Smooth muscle cell (in vitro differentiated cells): ENCODE measurements around the gene RBM17. TPM values are rescaled to one million over a fixed set of nuclear protein-coding genes. Genes with fewer than 3 reads are reported as not detected.

Experiments used
- DNase-seq: peaks from one replicate; lab custom pipeline; 2025; ENCODE audit not compliant: unreplicated experiment; lab: John Stamatoyannopoulos, UW
- H2AFZ ChIP-seq: fragments of 200-600 bp; sonication (generic); 2 replicates; pipeline ENCODE4 v1.6.0; 2016; ENCODE audit warnings: antibody characterized with exemption, low read depth, mild to moderate bottlenecking
- H3F3A ChIP-seq: fragments of 200-600 bp; sonication (generic); 2 replicates; pipeline ENCODE4 v1.6.0; 2017; ENCODE audit warnings: antibody characterized with exemption, low read depth
- H3K27ac ChIP-seq: fragments of 200-600 bp; sonication (generic); 2 replicates; pipeline ENCODE4 v1.5.1; 2016; ENCODE audit warnings: low read depth, mild to moderate bottlenecking
- H3K27me3 ChIP-seq: fragments of 200-600 bp; sonication (generic); 2 replicates; pipeline ENCODE4 v1.6.1; 2016; ENCODE audit warnings: low read depth, mild to moderate bottlenecking
- H3K36me3 ChIP-seq: fragments of 200-600 bp; sonication (generic); 2 replicates; pipeline ENCODE4 v1.5.1; 2016; ENCODE audit warnings: low read depth
- H3K4me1 ChIP-seq: fragments of 200-600 bp; sonication (generic); 2 replicates; pipeline ENCODE4 v1.5.1; 2016; ENCODE audit warnings: low read depth
- H3K4me2 ChIP-seq: fragments of 200-600 bp; sonication (generic); 2 replicates; pipeline ENCODE4 v1.6.0; 2016; ENCODE audit warnings: mild to moderate bottlenecking
- H3K4me3 ChIP-seq: fragments of 200-600 bp; sonication (generic); 2 replicates; pipeline ENCODE4 v1.5.1; 2016; ENCODE audit warnings: mild to moderate bottlenecking
- H3K79me2 ChIP-seq: fragments of 200-600 bp; sonication (generic); 2 replicates; pipeline ENCODE4 v1.6.0; 2016; ENCODE audit warnings: low read depth, mild to moderate bottlenecking
- H3K9ac ChIP-seq: fragments of 200-600 bp; sonication (generic); 2 replicates; pipeline ENCODE4 v1.6.0; 2016; ENCODE audit warnings: low read depth
- H3K9me3 ChIP-seq: fragments of 200-600 bp; sonication (generic); replicated peaks from 2 replicates; pipeline ENCODE4 v1.5.1; 2016; ENCODE audit warnings: low read depth
- H4K20me1 ChIP-seq: fragments of 200-600 bp; sonication (generic); 2 replicates; pipeline ENCODE4 v1.6.0; 2016; ENCODE audit warnings: low read depth
- CTCF ChIP-seq: fragments of 200-600 bp; sonication (generic); IDR thresholded peaks from 2 replicates; pipeline ENCODE4 v1.5.1; 2017; ENCODE audit warnings: borderline replicate concordance, mild to moderate bottlenecking, antibody characterized with exemption; ENCODE audit not compliant: insufficient read depth, poor library complexity, severe bottlenecking
- WGBS: methylation state at CpG from one replicate; pipeline ENCODE4 v1.1.7; 2016; ENCODE audit warnings: low lambda C conversion rate; 5-methylcytosine and 5-hydroxymethylcytosine counted together
- polyA plus RNA-seq: library from polyadenylated mRNA; unstranded; fragments of >200 nt; fragmentation: Nextera tagmentation; extraction: Ambion mirVana; gene quantifications from 2 replicates; pipeline ENCODE4 v1.2.1, GENCODE V29; 2016
- total RNA-seq: library from RNA; depleted of rRNA; stranded (reverse); fragments of >200 nt; gene quantifications from 2 replicates; pipeline ENCODE4 v1.2.3, GENCODE V29; 2014

Gene RBM17
- total and polyA plus RNA-seq, 2 experiments from 2014 or later: 20.0 to 68.3 TPM

DNA sequence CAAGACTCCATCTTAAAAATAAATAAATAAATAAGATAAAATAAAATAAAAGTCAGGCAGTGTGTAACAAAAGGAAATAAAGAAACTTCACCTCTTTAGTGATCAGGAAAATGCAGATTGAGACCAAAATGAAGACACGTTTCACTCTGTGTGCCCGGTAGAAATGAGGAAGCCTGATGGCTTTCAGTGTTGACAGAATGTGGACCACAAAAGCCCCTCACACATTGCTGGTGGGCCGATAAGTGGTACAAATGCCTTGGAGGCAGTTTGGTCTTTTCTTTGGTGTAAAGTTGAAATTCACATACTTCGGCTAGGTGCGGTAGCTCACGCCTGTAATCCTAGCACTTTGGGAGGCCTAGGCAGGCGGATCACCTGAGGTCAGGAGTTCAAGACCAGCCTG, 69.4 kb downstream of the RBM17 start:
- Histone ChIP-seq H3K79me2 (peaks cover 51% of the 10 kb centered on the region), H3K9me3 (no peaks in the 10 kb centered on the region), H3F3A (peaks cover 16% of the 10 kb centered on the region), H3K4me1 (no peaks in the 10 kb centered on the region), H3K9ac (no peak overlapping the region), H3K27ac (peak overlapping the region; percentile 67), H3K4me3 (no peak overlapping the region), H3K27me3 (no peaks in the 10 kb centered on the region), H3K36me3 (no peaks in the 10 kb centered on the region), H4K20me1 (peaks cover 2% of the 10 kb centered on the region), H2AFZ (no peak overlapping the region), H3K4me2 (no peak overlapping the region)
- no peak for DNase-seq
- WGBS: 99% methylated on average over 7 of the region's 7 CpGs
- TF ChIP-seq CTCF: no peak

GRCh38 chr10:6161921-6162320, 73.1 kb downstream of the RBM17 start:
- Histone ChIP-seq H3F3A (peaks cover 28% of the 10 kb centered on the region), H3K79me2 (peaks cover 58% of the 10 kb centered on the region), H3K36me3 (no peaks in the 10 kb centered on the region), H3K9me3 (no peaks in the 10 kb centered on the region), H3K27ac (peak overlapping the region; percentile 56), H3K9ac (no peak overlapping the region), H3K4me1 (peaks cover 16% of the 10 kb centered on the region), H3K27me3 (no peaks in the 10 kb centered on the region), H3K4me3 (no peak overlapping the region), H3K4me2 (peak overlapping the region; percentile 64), H4K20me1 (no peaks in the 10 kb centered on the region), H2AFZ (no peak overlapping the region)
- TF ChIP-seq CTCF: no peak
- no peak for DNase-seq
- 30% methylated on average over 3 of the region's 3 CpGs for WGBS

DNA sequence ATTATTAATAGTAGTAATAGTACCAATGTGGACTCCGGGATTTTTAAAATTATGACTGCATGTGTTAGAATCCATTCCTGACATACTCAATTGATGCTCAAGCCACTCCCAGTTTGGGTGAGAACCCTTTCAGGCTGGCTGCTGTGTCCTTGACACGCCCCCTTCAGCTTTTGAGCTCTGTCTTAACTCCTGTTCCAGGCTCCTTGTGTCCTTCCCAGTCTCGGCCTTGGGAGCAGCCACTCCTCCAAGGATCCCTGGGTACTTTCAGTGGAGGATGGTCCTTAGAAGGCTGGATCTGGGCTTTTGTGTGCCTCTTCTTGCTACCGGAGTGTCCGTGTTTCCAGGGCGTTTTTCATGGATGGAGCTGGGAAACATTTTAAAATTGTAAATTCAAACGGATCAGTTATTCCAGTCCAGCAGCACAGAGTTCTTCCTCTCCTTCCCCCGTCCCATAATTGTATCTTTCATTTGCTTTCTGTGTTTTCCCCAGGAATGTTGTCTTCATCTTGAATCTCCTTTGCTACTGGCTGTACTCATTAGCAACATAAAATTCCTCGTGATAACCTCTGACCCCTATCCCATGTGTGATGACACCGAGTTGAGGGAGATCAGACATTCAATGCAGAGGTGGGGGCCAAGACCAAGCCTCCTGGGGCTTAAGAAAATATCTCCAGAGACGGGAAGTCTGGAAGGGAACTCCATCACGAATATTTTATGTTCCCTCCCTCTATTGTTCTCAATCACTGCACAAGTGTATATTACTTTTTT, 73.9 kb downstream of the RBM17 start:
- H3K27ac ChIP-seq: peak overlapping the region; percentile 56
- peaks cover 1% of the 10 kb centered on the region for H4K20me1 ChIP-seq
- peaks cover 28% of the 10 kb centered on the region for H3F3A ChIP-seq
- TF ChIP-seq CTCF: no peak
- WGBS: 50% methylated on average over 12 of the region's 12 CpGs
- H3K4me2 ChIP-seq: peak overlapping the region; percentile 64
- no peak overlapping the region for H2AFZ ChIP-seq
- peaks cover 64% of the 10 kb centered on the region for H3K79me2 ChIP-seq
- no peak overlapping the region for H3K9ac ChIP-seq
- H3K4me1 ChIP-seq: peaks cover 19% of the 10 kb centered on the region
- H3K27me3 ChIP-seq: no peaks in the 10 kb centered on the region
- peak overlapping the region; percentile 46 for H3K4me3 ChIP-seq
- H3K36me3 ChIP-seq: no peaks in the 10 kb centered on the region
- no peak for DNase-seq
- no peaks in the 10 kb centered on the region for H3K9me3 ChIP-seq
